ENCODE data around the gene INTS11.

The INTS11 gene

GRCh38 chr1:1357871-1358432 lies 33.5 kb upstream of the INTS11 start:
- DNase-seq: no peak

DNA sequence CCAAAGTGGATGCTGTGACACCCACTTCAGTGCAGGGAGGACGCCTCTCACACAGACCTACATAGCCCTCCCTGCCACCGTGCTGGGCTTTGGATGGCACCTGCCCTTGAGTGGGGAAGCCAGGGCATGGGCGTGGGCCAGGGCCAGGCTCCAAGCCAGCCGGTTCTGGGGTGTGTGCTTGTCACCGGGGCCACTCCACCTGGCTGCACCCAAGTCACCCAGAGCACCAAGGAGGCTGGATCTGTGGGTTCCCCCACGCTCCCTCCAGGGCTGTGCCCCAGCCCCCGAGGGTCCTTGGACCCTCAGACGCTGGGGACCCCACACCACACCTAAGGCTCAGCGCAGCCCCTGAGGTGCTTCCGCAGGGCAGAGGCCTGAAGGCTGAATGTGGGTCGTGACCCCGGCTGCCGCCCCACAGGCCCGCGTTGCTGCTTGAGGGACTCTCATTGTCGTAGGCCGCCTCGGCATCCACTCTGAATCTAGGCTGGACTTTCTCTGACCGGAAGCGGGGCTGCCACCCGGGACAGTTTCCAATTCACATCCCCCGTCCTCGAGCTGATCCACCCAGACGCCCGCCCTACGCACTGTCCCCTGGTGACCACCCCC lies 32.4 kb upstream of the INTS11 start:
- no peak for DNase-seq

- no peak for DNase-seq
These were observed 31.8 kb upstream of the INTS11 start for GRCh38 chr1:1356166-1356795.

DNA sequence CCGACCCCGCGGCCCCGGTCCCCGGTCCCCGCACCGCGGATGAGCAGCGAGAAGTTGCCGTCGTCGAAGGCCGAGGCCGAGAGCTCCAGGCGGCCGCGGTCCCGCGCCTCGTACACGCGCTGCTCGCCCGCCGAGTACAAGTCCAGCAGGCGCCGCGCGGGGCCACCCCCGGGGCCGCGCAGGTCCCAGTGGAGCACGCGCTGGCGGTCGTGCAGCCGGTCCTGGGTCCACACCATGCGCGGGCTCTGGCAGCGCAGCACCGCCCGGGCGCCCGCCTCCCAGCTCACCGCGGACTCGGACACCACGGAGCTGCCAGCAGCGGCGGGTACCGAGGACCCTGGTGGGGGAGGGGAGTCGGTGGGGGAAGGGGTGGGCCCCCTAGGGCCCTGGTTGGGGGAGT lies 31.0 kb upstream of the INTS11 start:
- DNase-seq: no peak

DNA sequence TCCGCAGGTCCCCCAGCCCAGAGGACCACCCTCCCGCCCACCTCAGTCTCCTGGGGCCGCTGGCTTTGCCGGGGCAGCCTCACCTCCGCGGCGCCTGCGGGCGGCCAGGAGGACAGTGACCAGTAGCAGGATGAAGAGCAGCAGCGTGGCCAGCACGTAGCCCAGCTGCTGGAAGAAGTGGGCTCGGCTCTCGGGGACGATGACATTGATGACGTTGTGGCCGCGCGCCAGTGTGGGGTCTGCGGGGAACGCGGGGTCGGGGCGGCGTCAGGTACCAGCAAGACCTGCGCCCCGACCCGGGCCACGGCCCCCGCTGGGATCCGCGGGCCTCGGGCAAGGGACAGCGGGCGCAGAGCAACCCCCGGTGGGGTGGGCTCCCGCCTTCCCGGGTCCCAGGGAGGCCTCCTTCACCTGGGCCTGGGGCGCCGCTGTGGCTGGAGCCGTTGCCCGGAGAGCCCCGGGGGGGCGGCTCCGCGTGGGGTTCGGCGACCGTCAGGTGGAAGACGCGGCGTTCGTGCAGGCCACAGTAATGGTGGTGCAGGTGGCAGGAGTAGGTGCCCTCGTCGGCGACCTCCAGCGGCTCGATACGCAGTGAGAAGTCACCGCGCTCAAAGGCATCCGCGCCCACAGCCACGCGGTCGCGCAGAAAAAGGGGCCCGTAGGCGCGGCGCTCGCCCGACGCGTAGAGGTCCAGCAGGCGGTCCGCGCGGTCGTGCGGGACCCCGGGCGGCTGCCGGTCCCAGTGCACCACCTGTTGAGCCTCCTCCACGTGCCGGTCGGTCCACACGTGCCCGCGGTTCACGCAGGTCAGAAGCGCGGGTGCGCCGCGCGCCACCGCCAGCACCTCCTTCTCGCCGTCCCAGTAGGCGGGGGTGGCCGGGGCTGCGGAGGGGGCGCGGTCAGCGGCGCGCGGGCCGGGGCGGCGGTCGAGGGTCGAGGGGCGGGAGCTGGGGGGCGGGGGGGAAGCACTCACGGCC lies 30.1 kb upstream of the INTS11 start:
- no peak for DNase-seq

DNA sequence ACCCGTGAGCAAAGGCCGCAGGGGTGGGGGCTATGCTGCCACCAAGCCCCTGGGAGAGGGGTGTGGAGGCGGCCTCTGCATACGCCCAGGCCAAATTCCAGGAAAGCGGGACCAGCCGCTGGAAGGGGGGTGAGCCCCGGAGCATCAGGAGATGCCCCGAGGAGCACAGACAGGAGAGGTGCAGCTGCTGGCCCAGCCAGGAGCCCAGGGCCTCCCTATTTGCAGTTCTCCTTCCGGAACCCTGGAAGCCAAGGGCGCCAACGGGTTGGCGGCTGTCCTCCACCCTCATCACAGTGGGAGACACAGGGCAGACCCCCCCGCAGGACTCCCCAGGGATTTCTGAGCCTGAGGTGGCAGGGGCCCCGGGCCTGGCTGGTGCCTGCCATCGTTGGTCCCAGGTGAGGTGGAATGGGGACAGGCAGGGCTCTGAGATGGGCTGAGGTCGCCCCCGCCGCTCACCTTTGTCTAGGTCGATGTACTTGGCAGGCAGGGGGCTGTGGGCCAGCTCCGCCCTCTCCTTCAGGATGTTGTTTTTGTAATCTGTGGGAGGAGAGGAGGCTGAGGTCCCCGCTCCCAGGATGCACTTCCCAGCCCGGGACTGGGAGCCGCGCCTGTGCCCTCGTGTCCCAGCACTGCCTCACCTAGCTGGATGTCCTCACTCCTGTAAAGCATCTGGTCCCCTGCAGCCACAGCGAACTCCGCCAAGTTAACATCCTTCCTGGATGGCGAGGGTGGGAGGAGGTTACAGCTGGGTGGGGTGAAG lies 29.1 kb upstream of the INTS11 start:
- no peak for DNase-seq

DNA sequence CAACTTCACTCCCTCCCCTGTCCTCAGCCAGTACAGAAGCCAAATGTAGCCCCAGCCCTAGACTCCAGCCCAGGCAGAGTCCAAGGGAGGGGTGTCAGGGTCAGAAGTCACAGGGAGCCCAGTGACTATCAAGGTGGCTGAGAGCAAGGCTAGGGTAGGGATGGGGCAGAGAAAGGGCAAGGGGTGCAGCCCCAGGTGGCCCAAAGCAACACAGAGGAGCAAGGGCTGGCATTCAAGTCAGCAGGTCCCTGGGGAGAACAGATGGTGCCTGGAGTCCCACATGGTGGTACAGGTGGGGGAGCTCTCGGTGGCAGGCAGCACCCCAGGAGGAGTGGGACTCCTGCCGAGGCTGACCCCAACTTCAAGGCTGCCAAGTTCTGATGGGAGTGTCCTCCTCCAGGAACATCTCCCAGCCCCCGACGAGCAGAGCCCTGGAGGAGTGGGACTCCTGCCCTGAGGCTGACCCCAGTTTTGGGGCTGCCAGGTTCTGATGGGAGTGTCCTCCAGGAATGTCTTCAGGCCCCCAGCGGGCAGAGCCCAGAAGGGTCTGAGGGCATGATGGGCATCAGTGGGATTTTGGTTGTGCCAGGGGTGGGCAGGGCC lies 28.4 kb upstream of the INTS11 start:
- no peak for DNase-seq

GRCh38 chr1:1351511-1352427 lies 27.3 kb upstream of the INTS11 start:
- no peak for DNase-seq

DNA sequence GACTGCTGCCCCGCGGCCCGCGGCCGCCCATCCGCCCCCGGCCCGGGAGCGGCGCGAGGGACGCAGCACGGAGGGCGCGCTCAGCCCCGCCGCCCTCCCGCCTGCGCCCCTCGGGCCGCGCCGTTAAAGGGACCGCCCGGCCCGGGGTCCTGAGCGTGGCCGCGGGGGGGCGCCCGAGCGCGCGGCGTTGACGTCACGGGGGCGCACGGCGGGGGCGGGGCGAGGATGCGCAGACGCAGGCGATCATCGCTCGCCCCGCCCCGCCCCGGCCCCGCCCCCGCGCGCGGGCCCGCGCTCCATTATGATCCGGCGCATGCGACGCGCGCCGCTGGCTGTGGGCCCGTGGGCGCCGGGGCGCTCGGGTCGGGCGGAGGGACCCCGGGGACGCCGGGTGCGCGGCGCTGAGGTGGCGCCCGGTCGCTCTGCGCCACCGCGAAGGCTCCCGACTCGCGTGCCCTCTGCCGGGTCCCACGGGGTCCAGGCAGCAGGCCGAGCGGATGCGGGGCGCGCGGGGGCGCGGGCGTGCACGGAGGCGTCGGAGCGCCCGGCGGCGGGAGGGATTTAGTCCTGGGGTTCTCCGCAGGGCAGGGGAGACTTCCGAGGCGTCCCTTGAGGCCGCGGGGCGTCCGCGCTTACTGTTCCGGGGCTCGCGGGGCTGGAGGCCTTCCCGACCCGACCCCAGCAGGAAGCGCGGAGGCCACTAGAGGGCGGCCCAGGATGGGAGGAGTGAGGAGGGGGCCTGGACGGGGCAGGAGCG lies 25.0 kb upstream of the INTS11 start, which contains the start of gene DVL1:
DVL1 (minus strand) TSS at position 163 of the 757 bp plus-strand sequence. CDS start 353 bp downstream, outside the sequence.
- DNase-seq: peak in 1 of 2 experiments; percentile 49

DNA sequence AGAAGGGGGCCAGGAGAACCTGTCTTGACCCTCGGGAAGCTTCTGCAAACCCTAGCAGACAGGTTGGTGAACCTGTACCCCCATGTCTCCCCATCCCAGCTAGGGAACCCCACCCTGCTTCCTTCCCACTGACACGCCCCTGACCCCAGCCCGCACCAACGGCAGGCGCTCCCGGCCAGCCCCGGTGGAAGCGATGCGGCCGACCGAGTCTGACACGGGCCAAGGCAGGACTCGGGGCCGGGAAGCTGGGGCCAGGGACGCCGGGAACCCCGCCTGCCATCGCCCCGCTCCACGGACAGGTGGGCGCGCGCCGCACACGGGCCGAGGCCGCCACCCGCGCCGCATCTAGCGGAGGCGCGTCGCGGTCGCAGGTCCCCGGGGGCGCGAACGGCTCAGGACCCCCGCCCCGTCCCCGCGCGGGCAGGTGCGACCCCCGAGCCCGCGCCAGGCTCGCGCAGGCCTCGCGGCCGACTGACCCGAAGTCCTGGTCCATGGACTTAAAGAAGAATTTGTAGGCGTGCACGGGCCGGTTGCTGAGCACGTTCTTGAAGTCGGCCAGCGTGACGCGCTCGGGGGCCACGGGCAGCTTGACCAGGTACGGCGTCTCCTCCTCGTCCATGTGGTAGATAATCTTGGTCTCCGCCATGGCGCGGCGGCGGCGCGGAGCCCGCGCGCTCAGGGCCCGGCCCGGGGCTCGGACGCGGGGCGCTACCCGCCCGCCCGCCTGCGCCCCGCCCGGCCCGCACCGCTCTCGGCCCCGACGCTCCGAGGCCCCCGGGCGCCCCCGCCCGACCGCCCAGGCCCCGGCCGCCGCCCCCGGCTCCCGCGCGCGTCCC lies 24.2 kb upstream of the INTS11 start:
- no peak for DNase-seq

GRCh38 chr1:1347663-1348419 lies 23.4 kb upstream of the INTS11 start:
- no peak for DNase-seq

GRCh38 chr1:1347026-1347595 lies 22.7 kb upstream of the INTS11 start:
- no peak for DNase-seq

DNA sequence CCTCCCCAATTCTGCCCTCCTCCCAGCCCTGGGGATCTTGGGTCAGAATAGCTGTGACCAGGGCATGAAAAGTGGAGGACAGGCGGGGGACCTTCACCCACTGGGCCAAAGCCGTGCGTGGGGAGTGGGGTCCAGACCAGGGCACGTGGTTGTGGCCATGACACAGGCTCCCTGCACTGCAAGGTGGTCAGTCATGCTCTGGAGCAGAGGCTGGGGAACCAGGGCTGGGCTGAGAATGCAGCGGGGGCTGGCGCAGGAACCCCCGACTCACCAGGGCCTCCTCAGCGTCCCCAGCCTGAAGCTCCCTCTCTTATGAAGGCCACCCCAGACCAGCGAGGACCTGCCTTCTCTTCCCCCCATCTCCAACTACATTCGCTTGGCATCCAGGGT lies 22.0 kb upstream of the INTS11 start:
- no peak for DNase-seq

DNA sequence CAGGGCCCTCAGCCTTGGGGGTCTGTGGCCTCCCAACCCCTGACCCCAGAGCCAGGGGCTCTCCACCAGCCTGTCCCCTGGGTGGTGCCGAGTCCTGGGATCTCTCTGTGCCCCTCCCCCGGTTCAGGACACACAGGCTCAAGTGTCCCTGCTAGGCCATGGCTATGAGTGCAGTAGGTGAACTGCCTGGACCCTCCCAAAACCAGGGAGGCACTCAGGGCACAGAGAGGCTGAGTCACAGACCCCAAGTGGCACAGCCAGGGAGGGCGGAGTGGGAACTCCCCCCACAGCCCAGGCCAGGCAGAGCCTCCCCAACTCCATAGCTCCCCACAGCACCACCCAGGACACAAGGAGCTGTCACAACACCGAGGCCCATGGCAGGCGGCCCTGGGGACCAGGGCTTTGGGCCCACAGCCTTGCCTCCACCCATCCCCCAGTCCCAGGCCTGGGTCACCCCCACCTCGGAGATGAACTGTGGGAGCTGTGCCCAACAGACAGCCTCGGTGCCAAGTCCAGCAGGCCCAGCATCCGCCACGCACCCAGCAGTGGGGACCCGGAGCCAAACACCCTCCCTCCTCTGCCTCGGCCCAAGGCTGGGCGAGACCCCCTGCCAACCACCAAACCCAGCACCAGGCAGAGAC lies 21.5 kb upstream of the INTS11 start:
- no peak for DNase-seq

DNA sequence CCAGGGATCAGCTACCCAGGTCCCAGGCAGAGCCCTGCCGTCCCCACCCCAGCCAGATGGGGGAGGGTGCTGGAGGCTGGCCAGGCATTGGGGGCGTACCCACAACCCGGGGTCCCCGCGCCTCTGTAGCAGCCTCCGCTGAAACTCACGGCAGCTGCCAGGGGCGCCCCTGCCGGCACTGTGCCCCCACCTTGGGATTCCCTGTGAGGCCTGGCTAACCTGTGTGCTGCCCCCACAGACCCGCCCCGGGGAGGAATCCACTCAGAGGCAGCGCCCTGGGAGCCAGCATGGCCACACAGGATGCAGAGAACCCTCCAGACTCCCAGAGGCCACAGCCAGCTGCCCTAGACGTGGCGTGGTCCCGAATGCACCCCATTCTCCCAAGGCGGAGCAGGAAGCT lies 20.9 kb upstream of the INTS11 start:
- no peak for DNase-seq

DNA sequence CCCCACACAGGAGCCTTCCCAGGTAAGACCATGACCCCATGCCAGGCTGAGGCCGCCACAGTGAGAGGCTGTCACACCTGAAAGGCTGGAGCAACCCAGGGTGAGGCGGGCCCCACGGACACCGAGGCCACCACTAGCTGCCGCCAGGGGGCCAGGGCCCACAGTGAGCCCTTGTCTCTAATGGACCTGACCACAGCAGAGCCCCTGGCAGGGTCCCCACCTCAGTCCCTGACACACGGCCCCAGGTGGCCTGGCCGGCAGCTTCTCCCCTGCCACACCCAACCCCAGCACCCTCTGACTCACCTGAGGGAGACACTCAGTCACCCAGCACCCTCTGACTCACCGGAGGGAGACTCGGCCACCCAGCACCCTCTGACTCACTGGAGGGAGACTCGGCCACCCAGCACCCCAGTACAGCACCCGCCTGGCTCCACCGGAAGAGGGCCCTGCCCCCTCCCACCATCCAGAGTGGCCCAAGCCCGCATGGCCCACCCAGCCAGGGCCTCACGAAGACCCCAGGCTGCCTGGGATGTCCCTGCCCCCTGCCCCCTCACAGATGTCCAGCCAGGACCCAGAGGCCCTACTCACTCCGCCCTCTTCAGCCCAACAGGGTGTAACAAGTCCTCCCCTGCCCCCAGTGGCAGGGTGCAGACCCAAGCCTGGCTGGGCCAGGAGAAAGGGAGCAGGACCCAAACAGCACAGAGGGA lies 20.3 kb upstream of the INTS11 start:
- DNase-seq: no peak
